GM23338 (cell line): ENCODE measurements around the gene KPTN. TPM values are rescaled to one million over a fixed set of nuclear protein-coding genes. Genes with fewer than 3 reads are reported as not detected.
A peak's percentile ranks its signal among the peaks of the same experiment; 100 is the strongest.

Experiments used
- ATAC-seq: fragments of 200-7000 bp; cut with Tn5 transposase; 3 replicates; pipeline ENCODE4 v1.9.1; 2020
- DNase-seq: peaks from one replicate; pipeline ENCODE4 v3.0.0-alpha.2; 2015; ENCODE audit warnings: low spot score
- H2AFZ ChIP-seq: fragments of 200-600 bp; sonication (generic); 2 replicates; pipeline ENCODE4 v1.8.0; 2016; ENCODE audit warnings: antibody characterized with exemption, mild to moderate bottlenecking, moderate library complexity
- H3F3A ChIP-seq: fragments of 200-600 bp; sonication (generic); replicated peaks from 2 replicates; pipeline ENCODE4 v1.8.0; 2017; ENCODE audit warnings: antibody characterized with exemption, mixed run types, low read depth
- H3K27ac ChIP-seq: fragments of 200-600 bp; sonication (generic); 2 replicates; pipeline ENCODE4 v1.6.1; 2016; ENCODE audit warnings: low read depth
- H3K27me3 ChIP-seq: fragments of 200-600 bp; sonication (generic); 2 replicates; pipeline ENCODE4 v1.8.0; 2016; ENCODE audit warnings: mild to moderate bottlenecking, mixed run types, moderate library complexity; ENCODE audit not compliant: insufficient read depth
- H3K36me3 ChIP-seq: fragments of 200-600 bp; sonication (generic); 2 replicates; pipeline ENCODE4 v1.8.0; 2016; ENCODE audit warnings: mild to moderate bottlenecking; ENCODE audit not compliant: insufficient read depth
- H3K4me1 ChIP-seq: fragments of 200-600 bp; sonication (generic); 2 replicates; pipeline ENCODE4 v1.8.0; 2016; ENCODE audit warnings: mild to moderate bottlenecking, moderate library complexity; ENCODE audit not compliant: insufficient read depth
- H3K4me2 ChIP-seq: fragments of 200-600 bp; sonication (generic); 2 replicates; pipeline ENCODE4 v1.7.1; 2017; ENCODE audit warnings: mixed run types
- H3K4me3 ChIP-seq: fragments of 200-600 bp; sonication (generic); 2 replicates; pipeline ENCODE4 v1.6.1; 2016; ENCODE audit warnings: mixed run types
- H3K79me2 ChIP-seq: fragments of 200-600 bp; sonication (generic); replicated peaks from 2 replicates; pipeline ENCODE4 v1.8.0; 2017; ENCODE audit warnings: mild to moderate bottlenecking; ENCODE audit not compliant: insufficient read depth
- H3K9me2 ChIP-seq: fragments of 200-600 bp; sonication (generic); 2 replicates; pipeline ENCODE4 v1.8.0; 2017; ENCODE audit not compliant: insufficient read depth
- H4K20me1 ChIP-seq: fragments of 200-600 bp; sonication (generic); replicated peaks from 2 replicates; pipeline ENCODE4 v1.8.0; 2017; ENCODE audit warnings: mild to moderate bottlenecking; ENCODE audit not compliant: insufficient read depth
- H3K27ac Mint-ChIP-seq: 2 replicates; pipeline ENCODE4 v1.8.0; 2020; ENCODE audit warnings: inconsistent platforms, mild to moderate bottlenecking, moderate library complexity, mixed read lengths
- H3K27me3 Mint-ChIP-seq: 3 replicates; pipeline ENCODE4 v1.8.0; 2022; ENCODE audit warnings: low read depth, mild to moderate bottlenecking, moderate library complexity, mixed read lengths, inconsistent platforms; ENCODE audit not compliant: insufficient read depth, poor library complexity
- H3K36me3 Mint-ChIP-seq: 3 replicates; pipeline ENCODE4 v1.8.0; 2021; ENCODE audit warnings: low read depth, mild to moderate bottlenecking, inconsistent platforms, moderate library complexity, mixed read lengths
- H3K4me1 Mint-ChIP-seq: 3 replicates; pipeline ENCODE4 v1.8.0; 2020; ENCODE audit warnings: mild to moderate bottlenecking, inconsistent platforms, mixed read lengths
- H3K4me3 Mint-ChIP-seq: 3 replicates; pipeline ENCODE4 v1.8.0; 2021; ENCODE audit warnings: moderate library complexity, mild to moderate bottlenecking, inconsistent platforms, mixed read lengths
- H3K9me3 Mint-ChIP-seq: 3 replicates; pipeline ENCODE4 v1.8.0; 2020; ENCODE audit warnings: moderate library complexity, mild to moderate bottlenecking, inconsistent platforms, mixed read lengths
- CREB1 ChIP-seq: fragments of 250-450 bp; sonication (Bioruptor Pico); IDR thresholded peaks from 2 replicates; pipeline ENCODE4 v1.5.0; 2020; ENCODE audit warnings: low read depth, mild to moderate bottlenecking, moderate library complexity
- CTCF ChIP-seq, 2 experiments: fragments of 200-600 bp in 1 of 2; sonication (generic) in 1 of 2; conservative IDR thresholded peaks; 2 replicates each; pipeline versions ENCODE4 v1.5.1 to v1.6.1; 2016 to 2017; ENCODE audit warnings: antibody characterized with exemption in 2 of 2, low read depth in 2 of 2, mild to moderate bottlenecking in 2 of 2, moderate library complexity in 1 of 2
- ETS1 ChIP-seq: IDR thresholded peaks from 2 replicates; pipeline ENCODE4 v1.6.1; 2016; ENCODE audit warnings: antibody characterized with exemption
- EZH2 ChIP-seq: fragments of 200-600 bp; sonication (generic); IDR thresholded peaks from one replicate; pipeline ENCODE4 v1.8.0; 2017; ENCODE audit warnings: antibody characterized with exemption, mild to moderate bottlenecking, low read depth; ENCODE audit not compliant: unreplicated experiment
- EZH2phosphoT487 ChIP-seq: fragments of 200-600 bp; sonication (generic); IDR thresholded peaks from one replicate; pipeline ENCODE4 v1.8.1; 2018; ENCODE audit warnings: antibody characterized with exemption; ENCODE audit not compliant: unreplicated experiment
- JUNB ChIP-seq: IDR thresholded peaks from one replicate; pipeline ENCODE4 v1.6.1; 2016; ENCODE audit warnings: antibody characterized with exemption; ENCODE audit not compliant: unreplicated experiment
- NANOG ChIP-seq: IDR thresholded peaks from 2 replicates; pipeline ENCODE4 v1.6.1; 2016; ENCODE audit warnings: antibody characterized with exemption, borderline replicate concordance
- POLR2AphosphoS5 ChIP-seq: IDR thresholded peaks from 2 replicates; pipeline ENCODE4 v1.6.1; 2016; ENCODE audit warnings: antibody characterized with exemption, low read depth
- REST ChIP-seq: IDR thresholded peaks from one replicate; pipeline ENCODE4 v1.6.1; 2018; ENCODE audit warnings: antibody characterized with exemption; ENCODE audit not compliant: unreplicated experiment
- STAT1 ChIP-seq: IDR thresholded peaks from one replicate; pipeline ENCODE4 v1.6.1; 2016; ENCODE audit warnings: antibody characterized with exemption; ENCODE audit not compliant: unreplicated experiment
- ZNF114 ChIP-seq: fragments of 250-450 bp; sonication (Bioruptor Pico); IDR thresholded peaks from 2 replicates; pipeline ENCODE4 v1.5.0; 2020; ENCODE audit warnings: mild to moderate bottlenecking, moderate library complexity
- ZNF331 ChIP-seq: fragments of 250-450 bp; sonication (Bioruptor Pico); IDR thresholded peaks from 2 replicates; pipeline ENCODE4 v1.5.0; 2020; ENCODE audit warnings: low read depth, mild to moderate bottlenecking, moderate library complexity
- ZNF462 ChIP-seq: fragments of 250-450 bp; sonication (Bioruptor Pico); IDR thresholded peaks from 2 replicates; pipeline ENCODE4 v1.5.0; 2020; ENCODE audit warnings: mild to moderate bottlenecking, moderate library complexity
- polyA plus RNA-seq: library from polyadenylated mRNA; unstranded; fragments of >200 nt; fragmentation: Nextera tagmentation; extraction: Ambion mirVana; gene quantifications from 2 replicates; pipeline ENCODE4 v1.2.1, GENCODE V29; 2016
- total RNA-seq: library from RNA; depleted of rRNA; stranded (reverse); fragments of >200 nt; shearing (Covaris generic); gene quantifications from 2 replicates; pipeline ENCODE4 v1.2.3, GENCODE V29; 2014

The KPTN gene
- total and polyA plus RNA-seq, 2 experiments from 2014 or later, result 19.8 to 26.2 TPM

GRCh38 chr19:47470447-47471195 lies 13.4 kb downstream of the KPTN start:
- Histone ChIP-seq H3F3A (no peaks in the 10 kb centered on the region; the same call in 1 of the 2 replicates), H3K27ac (no peak overlapping the region), H3K9me2 (no peaks in the 10 kb centered on the region), H3K79me2 (no peaks in the 10 kb centered on the region), H3K4me1 (peaks cover 25% of the 10 kb centered on the region; the same call in 1 of the 2 replicates), H3K36me3 (no peaks in the 10 kb centered on the region), H3K4me2 (peak overlapping the region; percentile 96), H3K27me3 (peaks cover 8% of the 10 kb centered on the region), H3K4me3 (peak overlapping the region; percentile 94), H2AFZ (no peak overlapping the region; the same call in 1 of the 2 replicates), H4K20me1 (no peaks in the 10 kb centered on the region; the same call in 1 of the 2 replicates)
- Mint-ChIP-seq H3K27me3 (peaks cover 39% of the 10 kb centered on the region), H3K4me3 (peak overlapping the region; percentile 86), H3K9me3 (no peaks in the 10 kb centered on the region; the same call in 2 of the 3 replicates), H3K36me3 (peaks cover 4% of the 10 kb centered on the region), H3K27ac (no peak overlapping the region), H3K4me1 (peaks cover 35% of the 10 kb centered on the region)
- TF ChIP-seq ZNF114 (no peak), EZH2phosphoT487 (no peak), CTCF (conservative IDR thresholded peaks at IDR 0.05; ENCODE audit: low read depth in 2 of 2) (no peak), REST (no peak), CREB1 (CRISPR knock-in tag) (no peak), POLR2AphosphoS5 (no peak), EZH2 (no peak), ZNF331 (CRISPR knock-in tag) (no peak), NANOG (no peak), STAT1 (no peak), ZNF462 (no peak), JUNB (no peak), ETS1 (no peak)
- DNase-seq (no peak), ATAC-seq (no peak)
